Fibroblast of peridontal ligament (primary cell): ENCODE results near the gene ASPG.

Source experiments
- DNase-seq: peaks from one replicate; pipeline ENCODE4 v3.0.0-alpha.2; 2010; ENCODE audit errors: extremely low read depth

Gene ASPG

DNA sequence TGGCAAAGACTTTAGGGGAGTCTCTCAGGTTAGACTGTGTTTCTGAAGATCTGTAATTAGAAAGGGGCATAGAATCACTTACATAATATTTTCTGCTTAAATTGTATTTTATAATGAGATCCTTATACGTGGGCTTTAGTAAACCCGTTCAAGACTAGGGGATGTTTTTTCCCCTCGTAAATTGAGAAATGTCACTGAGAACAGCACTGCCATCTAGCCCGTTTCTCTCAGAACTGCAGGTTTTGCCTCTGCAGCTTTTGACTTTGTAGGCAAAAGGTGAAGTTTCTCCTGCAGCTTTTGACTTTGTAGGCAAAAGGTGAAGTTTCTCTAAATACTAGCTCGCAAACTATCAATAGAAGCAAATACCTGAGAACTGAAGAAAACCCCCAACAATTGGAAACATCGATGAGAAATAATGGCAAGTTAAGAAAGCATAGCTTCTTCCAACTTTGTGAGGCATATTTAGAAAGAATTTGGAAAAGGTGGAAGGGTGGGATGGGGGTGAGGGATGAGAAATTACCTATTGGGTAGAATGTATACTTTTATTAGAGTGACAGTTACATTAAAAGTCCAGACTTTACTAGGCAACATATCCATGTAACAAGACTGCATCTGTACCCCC, 9.9 kb upstream of the ASPG start:
- DNase-seq = no peak

GRCh38 chr14:104076743-104077142, 8.8 kb upstream of the ASPG start:
- no peak for DNase-seq

- DNase-seq = peak; percentile 81
Measured at GRCh38 chr14:104078031-104078455, 7.5 kb upstream of the ASPG start.

DNA sequence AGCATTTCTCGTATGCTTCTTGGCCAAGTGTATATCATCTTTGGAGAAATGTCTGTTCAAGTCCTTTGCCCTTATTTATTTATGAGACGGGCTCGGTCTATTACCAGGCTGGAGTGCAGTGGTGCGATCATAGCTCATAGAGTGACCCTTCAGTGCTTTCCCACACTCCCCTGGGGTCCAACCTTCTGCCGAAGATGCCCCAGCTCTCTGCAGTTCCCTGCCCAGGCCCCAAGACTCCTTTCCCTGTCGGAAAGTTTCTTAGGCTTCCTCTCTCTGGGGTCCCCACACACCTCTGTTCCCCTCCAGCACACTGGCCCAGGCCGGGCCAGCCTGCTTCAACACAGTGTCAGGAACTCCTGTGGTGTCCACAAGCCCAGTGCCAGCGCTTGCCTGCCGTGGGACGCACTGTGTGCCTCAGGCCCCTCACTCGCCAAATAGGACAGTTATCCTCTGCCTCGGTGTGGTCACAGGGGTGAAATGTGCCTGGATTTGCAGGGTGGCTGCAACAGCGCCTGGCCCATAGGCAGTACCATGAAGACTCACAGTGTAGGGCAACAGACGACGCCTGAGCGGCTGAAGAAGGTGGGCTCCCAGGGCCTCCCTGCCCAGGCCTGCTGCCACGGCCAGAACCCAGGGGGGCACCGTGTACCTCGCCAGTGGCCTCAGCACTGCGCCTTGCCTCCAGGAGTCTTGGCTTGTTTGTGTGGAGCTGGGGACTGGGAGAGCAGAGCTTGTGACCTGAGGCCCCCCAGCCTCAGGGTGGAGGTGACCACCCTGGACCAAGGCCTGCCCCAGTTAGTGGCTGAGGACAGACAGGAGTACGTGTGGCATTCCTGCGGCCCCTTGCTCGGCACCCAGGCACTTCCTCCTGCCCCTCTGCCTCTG, 4.9 kb upstream of the ASPG start:
- no peak for DNase-seq

GRCh38 chr14:104081261-104081835, 4.2 kb upstream of the ASPG start:
- DNase-seq = no peak

DNA sequence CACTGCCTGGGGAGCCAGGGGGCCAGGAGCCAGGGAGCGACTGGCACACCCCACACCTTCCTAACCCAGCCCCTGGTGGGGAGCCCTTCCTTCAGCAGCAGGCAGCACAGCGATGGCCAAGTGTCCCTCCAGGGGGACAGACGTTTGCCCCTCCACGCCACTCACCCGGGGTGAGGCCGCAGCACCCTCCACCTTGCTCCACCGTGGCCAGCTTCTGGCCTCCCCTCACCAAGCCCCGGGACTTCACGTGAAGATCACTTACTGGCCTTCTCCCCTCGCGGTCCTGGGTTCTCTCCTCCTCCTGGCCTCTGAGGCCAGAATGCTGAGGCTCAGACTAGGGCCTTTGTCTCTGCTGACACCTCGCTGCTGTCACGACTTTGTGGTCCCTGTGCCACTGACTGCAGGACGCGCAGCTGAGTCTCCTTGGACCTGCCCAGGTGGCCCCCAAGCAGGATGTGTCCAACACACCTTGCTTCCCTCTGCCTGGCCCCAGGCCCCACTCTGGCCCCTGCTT, 3.5 kb upstream of the ASPG start:
- DNase-seq = no peak

- DNase-seq = no peak
Measured at GRCh38 chr14:104082807-104083206, 2.7 kb upstream of the ASPG start.

DNA sequence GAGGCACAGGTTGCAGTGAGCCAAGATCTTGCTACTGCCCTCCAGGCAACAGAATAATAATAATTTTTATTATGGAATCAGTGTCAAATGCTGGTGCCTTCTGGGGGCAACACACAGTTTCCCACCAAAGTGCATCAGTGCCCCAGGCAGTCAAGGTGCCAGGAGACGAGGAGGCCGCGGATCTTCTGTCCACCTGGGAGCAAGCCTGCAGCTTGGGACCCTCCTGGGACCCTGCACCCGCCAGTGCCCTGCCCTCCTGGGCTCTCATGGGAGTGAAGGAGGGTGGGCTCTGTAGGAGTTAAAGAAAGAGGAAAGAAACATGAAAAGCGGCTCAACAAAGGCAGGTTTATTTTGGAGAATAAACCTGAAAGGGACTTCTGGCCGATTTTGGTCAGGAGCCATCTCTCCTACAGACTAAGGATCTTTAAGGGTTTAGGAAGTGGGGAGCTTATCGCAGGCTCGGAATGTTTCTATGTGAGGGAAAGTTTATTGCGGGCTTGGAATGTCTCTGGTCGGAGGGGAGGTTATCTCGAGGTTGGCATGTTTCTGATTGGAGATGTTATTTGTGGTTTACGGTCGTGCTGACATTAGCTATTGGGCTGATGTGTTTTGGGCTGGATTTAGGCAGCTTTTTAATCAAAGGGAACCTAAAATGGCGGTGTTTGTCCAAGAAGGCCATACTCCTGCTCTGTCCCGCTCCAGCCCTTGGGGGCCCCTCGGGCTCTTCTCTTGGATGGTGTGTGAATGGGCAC, 1.1 kb upstream of the ASPG start:
- no peak for DNase-seq

- DNase-seq = no peak
Measured at GRCh38 chr14:104085889-104086201, 345 bp downstream of the ASPG start.

DNA sequence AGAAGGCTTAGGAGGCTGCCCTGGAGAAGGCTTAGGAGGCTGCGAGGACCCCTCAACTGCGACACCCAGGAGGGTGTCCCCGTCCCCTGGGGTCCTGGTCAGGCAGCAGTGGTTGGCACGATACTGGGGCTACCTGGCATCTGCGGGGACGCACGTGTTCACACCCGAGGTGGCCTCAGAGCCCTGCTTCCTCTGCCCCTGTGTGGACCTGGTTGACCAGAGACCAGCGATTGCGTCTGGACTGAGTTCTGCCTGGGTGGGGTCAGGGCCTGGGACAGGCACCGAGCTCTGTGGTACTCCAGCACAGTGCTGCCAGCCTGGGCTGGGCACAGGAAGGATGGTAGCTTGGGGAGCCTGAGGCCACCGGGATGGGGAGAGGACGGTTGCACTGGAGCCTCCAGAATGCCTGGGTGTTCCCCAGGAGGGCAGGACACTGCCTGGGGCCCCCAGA, 735 bp downstream of the ASPG start:
- no peak for DNase-seq

GRCh38 chr14:104086661-104087461, 1.4 kb downstream of the ASPG start:
- no peak for DNase-seq

- DNase-seq = no peak
Measured at GRCh38 chr14:104087505-104087904, 2.0 kb downstream of the ASPG start.

- no peak for DNase-seq
Measured at GRCh38 chr14:104087981-104088850, 2.7 kb downstream of the ASPG start.

- DNase-seq = no peak
Measured at GRCh38 chr14:104090071-104090748, 4.7 kb downstream of the ASPG start.

DNA sequence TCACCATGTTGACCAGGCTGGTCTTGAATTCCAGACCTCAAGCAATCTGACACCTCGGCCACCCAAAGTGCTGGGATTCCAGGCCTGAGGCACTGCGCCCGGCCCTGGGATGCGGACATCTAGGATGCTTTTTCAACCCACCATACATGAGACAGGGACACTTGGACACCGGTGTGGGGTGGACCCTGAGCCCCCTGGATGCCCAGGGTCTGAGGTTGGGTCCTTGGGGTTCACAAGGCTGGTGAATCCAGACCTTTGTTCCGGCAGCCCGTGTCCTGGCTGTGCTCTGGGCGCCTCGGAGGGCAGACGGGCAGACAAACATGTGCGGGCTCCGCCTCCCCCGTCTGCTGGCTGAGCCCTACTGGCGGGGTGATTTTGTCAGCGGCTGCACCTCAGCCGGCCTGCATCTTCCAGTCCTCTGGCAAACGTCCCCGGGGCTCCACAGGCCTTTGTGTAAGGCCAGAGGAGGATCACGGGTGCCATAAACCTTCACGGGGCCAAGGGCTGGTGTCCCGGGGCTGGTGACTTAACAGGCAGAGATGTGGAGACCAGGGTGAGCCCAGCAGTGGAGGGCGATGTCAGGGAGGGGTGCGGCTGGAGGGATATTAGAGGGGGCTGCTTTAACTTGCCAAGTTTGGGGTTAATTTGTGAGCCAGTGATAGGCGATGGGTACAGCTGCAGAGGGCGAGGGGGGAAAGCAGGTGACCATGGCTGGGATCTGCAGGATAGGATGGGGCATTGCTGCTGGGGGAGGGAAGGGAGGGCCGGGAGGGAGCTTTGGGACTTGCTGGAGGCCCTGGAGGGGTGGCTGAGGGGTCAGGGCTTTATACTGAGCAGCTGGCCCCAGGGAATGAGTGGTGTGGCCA, 5.8 kb downstream of the ASPG start:
- no peak for DNase-seq

DNA sequence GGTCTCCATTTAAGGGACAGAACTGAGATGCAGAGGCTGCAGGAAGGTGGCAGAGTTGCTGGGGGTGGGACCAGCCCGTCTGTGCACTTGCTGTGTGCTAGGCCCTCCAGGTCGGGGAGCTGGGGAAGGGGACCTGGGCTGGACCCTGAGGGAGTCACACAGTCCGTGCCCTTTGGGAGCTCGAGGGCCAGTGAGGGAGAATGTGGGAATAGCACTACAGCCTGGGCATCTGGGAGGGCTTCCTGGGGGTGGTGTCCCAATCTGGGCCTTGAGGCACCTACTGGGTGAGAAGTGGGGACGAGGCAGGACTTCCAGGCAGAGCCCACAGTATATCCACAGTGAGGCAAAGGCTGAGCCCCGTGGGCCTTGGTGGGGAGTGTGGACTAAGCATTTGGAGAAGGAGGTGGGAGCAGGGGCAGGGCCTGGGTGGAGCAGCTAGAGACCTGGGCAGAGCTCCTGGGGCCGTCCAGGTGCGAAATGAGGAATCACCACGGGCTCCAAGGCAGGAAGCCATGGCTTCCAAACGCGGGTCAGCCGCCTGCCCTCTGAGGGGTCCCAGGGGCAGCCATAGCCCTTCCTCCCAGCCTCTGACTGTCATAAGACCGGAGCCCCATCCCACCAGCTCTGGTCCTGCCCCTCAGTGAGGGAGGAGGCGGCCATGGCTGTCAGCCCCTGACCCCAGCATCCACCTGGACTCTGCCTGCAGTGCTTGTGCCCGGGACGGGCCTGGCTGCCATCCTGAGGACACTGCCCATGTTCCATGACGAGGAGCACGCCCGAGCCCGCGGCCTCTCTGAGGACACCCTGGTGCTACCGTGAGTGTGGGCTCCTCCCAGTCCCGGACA, 6.6 kb downstream of the ASPG start:
- DNase-seq = no peak

GRCh38 chr14:104092931-104093365, 7.4 kb downstream of the ASPG start:
- DNase-seq = no peak
